Measurements from ENCODE around the gene HIF3A.

GRCh38 chr19:46340051-46340659, 43.3 kb downstream of the HIF3A start:
- TF ChIP-seq CTCF (optimal IDR thresholded peaks at IDR 0.05 in 1 of 3, IDR thresholded peaks at IDR 0.05 in 1 of 3, conservative IDR thresholded peaks at IDR 0.05 in 1 of 3; ENCODE audit: extremely low read depth in 1 of 3, insufficient read depth in 2 of 3, low read length in 3 of 3) (no peak), EZH2 (IDR thresholded peaks at IDR 0.05; ENCODE audit: low read length) (no peak)

Measured in keratinocyte (primary cell).